Neural progenitor cell (in vitro differentiated cells): Measurements from ENCODE around the gene TBL1X. TPM values are rescaled to one million over a fixed set of nuclear protein-coding genes. Genes with fewer than 3 reads are reported as not detected.

ENCODE experiments used
- DNase-seq: peaks from one replicate; pipeline ENCODE4 v3.0.0-alpha.2; 2016; ENCODE audit warnings: low spot score
- H2AFZ ChIP-seq: fragments of 200-600 bp; sonication (generic); replicated peaks from 2 replicates; pipeline ENCODE4 v1.6.1; 2016; ENCODE audit warnings: antibody characterized with exemption
- H3F3A ChIP-seq: fragments of 200-600 bp; sonication (generic); 2 replicates; pipeline ENCODE4 v1.6.1; 2016; ENCODE audit warnings: antibody characterized with exemption, low read depth
- H3K27ac ChIP-seq: fragments of 200-600 bp; sonication (generic); 2 replicates; pipeline ENCODE4 v1.5.1; 2016; ENCODE audit warnings: mild to moderate bottlenecking
- H3K27me3 ChIP-seq: fragments of 200-600 bp; sonication (generic); 2 replicates; pipeline ENCODE4 v1.6.1; 2016; ENCODE audit warnings: mild to moderate bottlenecking, moderate library complexity
- H3K36me3 ChIP-seq: fragments of 200-600 bp; sonication (generic); 2 replicates; pipeline ENCODE4 v1.5.1; 2016
- H3K4me1 ChIP-seq: fragments of 200-600 bp; sonication (generic); 2 replicates; pipeline ENCODE4 v1.6.1; 2016; ENCODE audit warnings: mixed run types
- H3K4me2 ChIP-seq: fragments of 200-600 bp; sonication (generic); 2 replicates; pipeline ENCODE4 v1.6.1; 2016
- H3K4me3 ChIP-seq: fragments of 200-600 bp; sonication (generic); 2 replicates; pipeline ENCODE4 v1.5.1; 2016
- H3K79me2 ChIP-seq: fragments of 200-600 bp; sonication (generic); 2 replicates; pipeline ENCODE4 v1.6.1; 2016; ENCODE audit warnings: low read depth
- H3K9ac ChIP-seq: fragments of 200-600 bp; sonication (generic); 2 replicates; pipeline ENCODE4 v1.6.1; 2016
- H3K9me3 ChIP-seq: fragments of 200-600 bp; sonication (generic); 2 replicates; pipeline ENCODE4 v1.5.1; 2016; ENCODE audit warnings: low read depth
- H4K20me1 ChIP-seq: fragments of 200-600 bp; sonication (generic); 2 replicates; pipeline ENCODE4 v1.6.1; 2016; ENCODE audit warnings: low read depth
- H3K27ac Mint-ChIP-seq: 3 replicates; pipeline ENCODE4 v1.8.0; 2021; ENCODE audit warnings: mixed read lengths
- H3K27me3 Mint-ChIP-seq: 2 replicates; pipeline ENCODE4 v1.8.0; 2022; ENCODE audit warnings: low read depth, mild to moderate bottlenecking, inconsistent platforms, moderate library complexity, mixed read lengths; ENCODE audit not compliant: insufficient read depth
- H3K36me3 Mint-ChIP-seq: 3 replicates; pipeline ENCODE4 v1.8.0; 2021; ENCODE audit warnings: mixed read lengths
- H3K4me1 Mint-ChIP-seq: 3 replicates; pipeline ENCODE4 v1.8.0; 2021; ENCODE audit warnings: mixed read lengths
- H3K4me3 Mint-ChIP-seq: 3 replicates; pipeline ENCODE4 v1.8.0; 2021; ENCODE audit warnings: mild to moderate bottlenecking, moderate library complexity, mixed read lengths
- H3K9me3 Mint-ChIP-seq: 3 replicates; pipeline ENCODE4 v1.8.0; 2020; ENCODE audit warnings: mixed read lengths
- CTCF ChIP-seq: fragments of 200-600 bp; sonication (generic); IDR thresholded peaks from 2 replicates; pipeline ENCODE4 v1.5.1; 2017; ENCODE audit warnings: antibody characterized with exemption, mild to moderate bottlenecking
- EZH2 ChIP-seq: fragments of 200-600 bp; sonication (generic); IDR thresholded peaks from 2 replicates; pipeline ENCODE4 v1.6.1; 2017; ENCODE audit warnings: antibody characterized with exemption, mild to moderate bottlenecking, moderate library complexity
- EZH2phosphoT487 ChIP-seq: fragments of 200-600 bp; sonication (generic); IDR thresholded peaks from 2 replicates; pipeline ENCODE4 v1.6.1; 2017; ENCODE audit warnings: antibody characterized with exemption
- total RNA-seq: library from RNA; depleted of rRNA; stranded (reverse); fragments of >200 nt; gene quantifications from 2 replicates; pipeline ENCODE4 v1.2.3, GENCODE V29; 2015; ENCODE audit warnings: low replicate concordance

Gene TBL1X
- total RNA-seq, 1 donor from 2014 or later: 35.7 TPM

- DNase-seq: peak; percentile 44
- peaks cover 4% of the 10 kb centered on the region for H3K9me3 Mint-ChIP-seq
- H3K27ac ChIP-seq: no peak overlapping the region
- H3K4me3 ChIP-seq: no peak overlapping the region
- TF ChIP-seq CTCF (no peak), EZH2 (no peak), EZH2phosphoT487 (no peak)
- peaks cover 7% of the 10 kb centered on the region for H3K36me3 Mint-ChIP-seq
- H3K9ac ChIP-seq: no peak overlapping the region
- no peaks in the 10 kb centered on the region for H3K4me1 ChIP-seq
- no peaks in the 10 kb centered on the region for H3K27me3 Mint-ChIP-seq
- no peak overlapping the region for H3K27ac Mint-ChIP-seq
- no peaks in the 10 kb centered on the region for H3K79me2 ChIP-seq
- H3K36me3 ChIP-seq: no peaks in the 10 kb centered on the region
- H3K4me3 Mint-ChIP-seq: no peak overlapping the region
- no peaks in the 10 kb centered on the region for H3K9me3 ChIP-seq
- no peak overlapping the region for H3K4me2 ChIP-seq
- no peak overlapping the region for H2AFZ ChIP-seq
- H3K4me1 Mint-ChIP-seq: peaks cover 16% of the 10 kb centered on the region
- no peaks in the 10 kb centered on the region for H4K20me1 ChIP-seq
- no peaks in the 10 kb centered on the region for H3F3A ChIP-seq
- no peaks in the 10 kb centered on the region for H3K27me3 ChIP-seq
These were observed 311.1 kb downstream of the TBL1X start for GRCh38 chrX:9775930-9776329.

- Mint-ChIP-seq H3K27me3 (peaks cover 2% of the 10 kb centered on the region), H3K9me3 (peaks cover 11% of the 10 kb centered on the region), H3K36me3 (no peaks in the 10 kb centered on the region), H3K4me1 (peaks cover 5% of the 10 kb centered on the region), H3K27ac (no peak overlapping the region), H3K4me3 (no peak overlapping the region)
- H3K36me3 ChIP-seq: no peaks in the 10 kb centered on the region
- H3K9me3 ChIP-seq: peaks cover 4% of the 10 kb centered on the region
- H3K4me1 ChIP-seq: no peaks in the 10 kb centered on the region
- H3K79me2 ChIP-seq: peaks cover 24% of the 10 kb centered on the region
- TF ChIP-seq EZH2phosphoT487: no peak
- TF ChIP-seq EZH2: no peak
- no peak for TF ChIP-seq CTCF
- no peak overlapping the region for H3K4me2 ChIP-seq
- H4K20me1 ChIP-seq: peaks cover 3% of the 10 kb centered on the region
- no peak overlapping the region for H3K9ac ChIP-seq
- no peak overlapping the region for H2AFZ ChIP-seq
- no peaks in the 10 kb centered on the region for H3F3A ChIP-seq
- DNase-seq: no peak
- no peak overlapping the region for H3K4me3 ChIP-seq
- H3K27me3 ChIP-seq: no peaks in the 10 kb centered on the region
- H3K27ac ChIP-seq: no peak overlapping the region
These were observed 317.1 kb downstream of the TBL1X start for GRCh38 chrX:9781941-9782340.

- Histone ChIP-seq H3K27me3 (no peaks in the 10 kb centered on the region), H2AFZ (no peak overlapping the region), H3K4me3 (no peak overlapping the region), H4K20me1 (peaks cover 16% of the 10 kb centered on the region), H3K79me2 (peaks cover 48% of the 10 kb centered on the region), H3K36me3 (no peaks in the 10 kb centered on the region), H3K4me2 (peak overlapping the region; percentile 75), H3K4me1 (peaks cover 8% of the 10 kb centered on the region), H3K9ac (no peak overlapping the region), H3K27ac (no peak overlapping the region), H3K9me3 (peaks cover 4% of the 10 kb centered on the region), H3F3A (no peaks in the 10 kb centered on the region)
- DNase-seq: no peak
- Mint-ChIP-seq H3K36me3 (no peaks in the 10 kb centered on the region), H3K4me1 (peaks cover 24% of the 10 kb centered on the region), H3K27me3 (peaks cover 2% of the 10 kb centered on the region), H3K4me3 (peak overlapping the region; percentile 84), H3K27ac (no peak overlapping the region), H3K9me3 (peaks cover 8% of the 10 kb centered on the region)
- TF ChIP-seq EZH2 (no peak), EZH2phosphoT487 (no peak), CTCF (no peak)
These were observed 319.5 kb downstream of the TBL1X start for GRCh38 chrX:9784332-9784731.
